ENCODE data around the gene SYT17. TPM values are rescaled to one million over a fixed set of nuclear protein-coding genes. Genes with fewer than 3 reads are reported as not detected.

SYT17 gene
- total and polyA plus RNA-seq, 4 donors: 2.5 to 4.3 (median 2.6) TPM

- no peaks in the 10 kb centered on the region for H3K9me3 ChIP-seq (ENCODE audit: control insufficient read depth, low read length)
- no peaks in the 10 kb centered on the region for H3K4me1 ChIP-seq (ENCODE audit: control insufficient read depth in 1 of 2, insufficient read depth in 2 of 2, low read length in 2 of 2)
- 82 to 83% methylated on average over 5 of the region's 5 CpGs for WGBS, 2 donors
- H3K27me3 ChIP-seq (ENCODE audit: control insufficient read depth in 1 of 2, insufficient read depth in 2 of 2, low read length in 1 of 2): no peaks in the 10 kb centered on the region
- H3K4me3 ChIP-seq (ENCODE audit: low read length in 2 of 2): no peak overlapping the region
- no peak for DNase-seq
- no peak for ATAC-seq (ENCODE audit: low FRiP score)
- intact Hi-C loops (cut with DNase I): no loop called here
- no peak overlapping the region for H3K27ac ChIP-seq (ENCODE audit: low read depth in 1 of 2, low read length in 2 of 2)
- H3K36me3 ChIP-seq (ENCODE audit: control insufficient read depth in 1 of 2, insufficient read depth in 2 of 2, low read length in 1 of 2): no peaks in the 10 kb centered on the region
These were observed 141.1 kb downstream of the SYT17 start for GRCh38 chr16:19309178-19309577.

- ATAC-seq (ENCODE audit: low FRiP score): no peak
- no peaks in the 10 kb centered on the region for H3K36me3 ChIP-seq (ENCODE audit: control insufficient read depth in 1 of 2, insufficient read depth in 2 of 2, low read length in 1 of 2)
- H3K27ac ChIP-seq (ENCODE audit: low read depth in 1 of 2, low read length in 2 of 2): no peak overlapping the region
- H3K4me3 ChIP-seq (ENCODE audit: low read length in 2 of 2): no peak overlapping the region
- no peak for DNase-seq
- H3K4me1 ChIP-seq (ENCODE audit: control insufficient read depth in 1 of 2, insufficient read depth in 2 of 2, low read length in 2 of 2): no peaks in the 10 kb centered on the region
- no peaks in the 10 kb centered on the region for H3K9me3 ChIP-seq (ENCODE audit: control insufficient read depth, low read length)
- WGBS, 2 donors: 80% methylated on average over 2 of the region's 2 CpGs
- intact Hi-C loops (cut with DNase I): no loop called here
- no peaks in the 10 kb centered on the region for H3K27me3 ChIP-seq (ENCODE audit: control insufficient read depth in 1 of 2, insufficient read depth in 2 of 2, low read length in 1 of 2)
These were observed 146.8 kb downstream of the SYT17 start for GRCh38 chr16:19314718-19315425.

GRCh38 chr16:19315889-19316433 lies 147.9 kb downstream of the SYT17 start:
- no peaks in the 10 kb centered on the region for H3K36me3 ChIP-seq (ENCODE audit: control insufficient read depth in 1 of 2, insufficient read depth in 2 of 2, low read length in 1 of 2)
- H3K4me1 ChIP-seq (ENCODE audit: control insufficient read depth in 1 of 2, insufficient read depth in 2 of 2, low read length in 2 of 2): no peaks in the 10 kb centered on the region
- no peak overlapping the region for H3K27ac ChIP-seq (ENCODE audit: low read depth in 1 of 2, low read length in 2 of 2)
- WGBS, 2 donors: 45 to 46% methylated on average over 5 of the region's 5 CpGs
- no peaks in the 10 kb centered on the region for H3K27me3 ChIP-seq (ENCODE audit: control insufficient read depth in 1 of 2, insufficient read depth in 2 of 2, low read length in 1 of 2)
- DNase-seq (no peak), ATAC-seq (ENCODE audit: low FRiP score) (no peak)
- intact Hi-C loops (cut with DNase I): no loop called here
- no peaks in the 10 kb centered on the region for H3K9me3 ChIP-seq (ENCODE audit: control insufficient read depth, low read length)
- no peak overlapping the region for H3K4me3 ChIP-seq (ENCODE audit: low read length in 2 of 2)

GRCh38 chr16:19316846-19317245 lies 148.8 kb downstream of the SYT17 start:
- intact Hi-C loops (cut with DNase I): no loop called here
- Histone ChIP-seq H3K4me1 (ENCODE audit: control insufficient read depth in 1 of 2, insufficient read depth in 2 of 2, low read length in 2 of 2) (no peaks in the 10 kb centered on the region), H3K4me3 (ENCODE audit: low read length in 2 of 2) (no peak overlapping the region), H3K36me3 (ENCODE audit: control insufficient read depth in 1 of 2, insufficient read depth in 2 of 2, low read length in 1 of 2) (no peaks in the 10 kb centered on the region), H3K9me3 (ENCODE audit: control insufficient read depth, low read length) (no peaks in the 10 kb centered on the region), H3K27me3 (ENCODE audit: control insufficient read depth in 1 of 2, insufficient read depth in 2 of 2, low read length in 1 of 2) (no peaks in the 10 kb centered on the region), H3K27ac (ENCODE audit: low read depth in 1 of 2, low read length in 2 of 2) (no peak overlapping the region)
- 27 to 32% methylated on average over 7 of the region's 7 CpGs for WGBS, 2 donors
- ATAC-seq (ENCODE audit: low FRiP score) (no peak), DNase-seq (no peak)

Other genes with a start within 250 kb of the SYT17 start
- 100 to 1,000 TPM in 1 of 2 donors, 10 to 100 TPM in 1; 98.6 to 123 TPM for gene SMG1, start 241.8 kb upstream of the SYT17 start, total RNA-seq
- 10 to 100 TPM in 1 of 2 donors, 1 to 10 TPM in 1; 4.6 to 16.0 TPM for gene SMG1, start 241.8 kb upstream of the SYT17 start, polyA plus RNA-seq
- gene TMC7, start 184.3 kb upstream of the SYT17 start, total RNA-seq: 1 to 10 TPM; 1.4 to 4.2 TPM
- gene TMC7, start 184.3 kb upstream of the SYT17 start, polyA plus RNA-seq: under 1 TPM; 0.25 to 0.54 TPM
- 10 to 100 TPM; 18.7 to 19.2 TPM for gene COQ7, start 100.6 kb upstream of the SYT17 start, total RNA-seq
- gene COQ7, start 100.6 kb upstream of the SYT17 start, polyA plus RNA-seq: 10 to 100 TPM; 12.2 to 16.8 TPM
- 10 to 100 TPM; 71.5 to 88.9 TPM for gene ITPRIPL2, start 54.3 kb upstream of the SYT17 start, total RNA-seq
- gene ITPRIPL2, start 54.3 kb upstream of the SYT17 start, polyA plus RNA-seq: 10 to 100 TPM; 15.7 to 19.1 TPM
- gene CLEC19A, start 117.5 kb downstream of the SYT17 start, total RNA-seq: not detected
- gene CLEC19A, start 117.5 kb downstream of the SYT17 start, polyA plus RNA-seq: not detected
- gene TMC5, start 249.6 kb downstream of the SYT17 start, total RNA-seq: under 1 TPM in 1 of 2 donors, not detected in 1; 0.27 TPM
- 1 to 10 TPM in 1 of 2 donors, under 1 TPM in 1; 0.26 to 6.1 TPM for gene TMC5, start 249.6 kb downstream of the SYT17 start, polyA plus RNA-seq

Measured in aorta (tissue), 5 donors.